ENCODE data around the gene DDX42.
A peak's percentile ranks its signal among the peaks of the same experiment; 100 is the strongest.

Gene DDX42

DNA sequence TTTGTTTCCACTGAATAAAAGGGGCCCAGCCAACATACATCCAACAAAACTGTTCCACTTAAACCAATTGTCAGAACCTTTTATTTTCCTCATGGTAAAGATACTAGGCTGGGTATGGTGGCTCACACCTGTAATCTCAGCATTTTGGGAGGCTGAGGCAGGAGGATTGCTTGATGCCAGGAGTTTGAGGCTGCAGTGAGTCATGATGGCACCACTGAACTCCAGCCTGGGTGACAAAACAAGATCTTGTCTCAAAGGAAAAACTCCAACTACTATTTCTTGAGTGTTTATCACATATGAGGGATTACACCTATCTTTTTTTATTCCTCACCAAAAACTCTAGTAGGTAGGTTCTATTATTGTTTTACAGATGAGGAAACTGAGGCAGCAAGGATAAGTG lies 48.6 kb downstream of the DDX42 start:
- Histone ChIP-seq H3K27ac (no peak overlapping the region), H4K20me1 (ENCODE audit: insufficient read depth) (no peaks in the 10 kb centered on the region), H3K4me3 (IDR thresholded peaks at IDR 0.05; ENCODE audit: insufficient read depth, low read depth, low read length) (no peak overlapping the region), H3K4me2 (no peak overlapping the region), H3K36me3 (ENCODE audit: insufficient read depth) (peaks cover 33% of the 10 kb centered on the region; the same call in 1 of the 2 replicates), H2AFZ (ENCODE audit: low read depth) (no peak overlapping the region), H3K27me3 (ENCODE audit: insufficient read depth, low read depth) (no peaks in the 10 kb centered on the region), H3K9ac (no peak overlapping the region), H3K4me1 (ENCODE audit: low read depth, poor library complexity, severe bottlenecking) (peaks cover 14% of the 10 kb centered on the region), H3K79me2 (ENCODE audit: insufficient read depth, low read depth) (peaks cover 25% of the 10 kb centered on the region)
- TF ChIP-seq, protein P1, sequence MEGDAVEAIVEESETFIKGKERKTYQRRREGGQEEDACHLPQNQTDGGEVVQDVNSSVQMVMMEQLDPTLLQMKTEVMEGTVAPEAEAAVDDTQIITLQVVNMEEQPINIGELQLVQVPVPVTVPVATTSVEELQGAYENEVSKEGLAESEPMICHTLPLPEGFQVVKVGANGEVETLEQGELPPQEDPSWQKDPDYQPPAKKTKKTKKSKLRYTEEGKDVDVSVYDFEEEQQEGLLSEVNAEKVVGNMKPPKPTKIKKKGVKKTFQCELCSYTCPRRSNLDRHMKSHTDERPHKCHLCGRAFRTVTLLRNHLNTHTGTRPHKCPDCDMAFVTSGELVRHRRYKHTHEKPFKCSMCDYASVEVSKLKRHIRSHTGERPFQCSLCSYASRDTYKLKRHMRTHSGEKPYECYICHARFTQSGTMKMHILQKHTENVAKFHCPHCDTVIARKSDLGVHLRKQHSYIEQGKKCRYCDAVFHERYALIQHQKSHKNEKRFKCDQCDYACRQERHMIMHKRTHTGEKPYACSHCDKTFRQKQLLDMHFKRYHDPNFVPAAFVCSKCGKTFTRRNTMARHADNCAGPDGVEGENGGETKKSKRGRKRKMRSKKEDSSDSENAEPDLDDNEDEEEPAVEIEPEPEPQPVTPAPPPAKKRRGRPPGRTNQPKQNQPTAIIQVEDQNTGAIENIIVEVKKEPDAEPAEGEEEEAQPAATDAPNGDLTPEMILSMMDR (conservative IDR thresholded peaks at IDR 0.05; ENCODE audit: low read depth, low read length): no peak

DNA sequence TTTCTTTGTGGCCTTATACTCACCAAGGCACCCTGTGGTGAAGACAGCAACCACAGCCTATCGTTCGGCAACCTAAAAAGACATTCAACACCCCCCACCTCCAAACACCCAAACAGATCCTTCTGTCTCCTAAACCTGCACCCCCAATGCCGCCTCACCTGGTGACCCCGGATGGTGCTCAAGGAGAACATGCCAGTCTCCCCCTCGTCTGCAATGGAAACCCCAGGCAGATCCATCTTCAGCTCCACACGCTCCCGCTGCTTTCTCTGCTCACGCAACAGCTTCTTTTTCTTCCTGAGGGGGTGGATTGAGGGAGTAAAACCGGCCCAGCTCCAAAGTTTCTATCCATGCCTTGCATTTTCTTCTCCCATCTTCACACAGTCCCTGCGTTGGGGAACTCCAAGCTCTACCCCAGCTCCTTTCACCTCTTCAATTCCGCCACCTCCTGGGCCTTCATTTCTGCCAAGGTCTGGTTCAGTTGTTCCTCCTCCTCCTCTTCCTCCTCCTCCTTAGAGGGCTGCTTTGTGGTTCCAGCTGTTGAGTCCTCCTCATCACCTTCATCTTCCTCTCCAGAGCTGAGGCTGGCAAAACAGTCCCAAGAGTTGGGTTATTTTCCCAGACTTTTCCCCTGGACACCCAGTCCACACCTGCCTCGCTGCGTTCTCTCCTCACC lies 49.8 kb downstream of the DDX42 start:
- TF ChIP-seq, protein P1 (conservative IDR thresholded peaks at IDR 0.05; ENCODE audit: low read depth, low read length): no peak
- Histone ChIP-seq H3K79me2 (ENCODE audit: insufficient read depth, low read depth) (peaks cover 37% of the 10 kb centered on the region), H3K4me2 (no peak overlapping the region), H2AFZ (ENCODE audit: low read depth) (no peak overlapping the region), H3K4me3 (IDR thresholded peaks at IDR 0.05; ENCODE audit: insufficient read depth, low read depth, low read length) (no peak overlapping the region), H4K20me1 (ENCODE audit: insufficient read depth) (no peaks in the 10 kb centered on the region), H3K36me3 (ENCODE audit: insufficient read depth) (peaks cover 25% of the 10 kb centered on the region; the same call in 1 of the 2 replicates), H3K27ac (no peak overlapping the region), H3K9ac (no peak overlapping the region), H3K4me1 (ENCODE audit: low read depth, poor library complexity, severe bottlenecking) (peaks cover 20% of the 10 kb centered on the region), H3K27me3 (ENCODE audit: insufficient read depth, low read depth) (no peaks in the 10 kb centered on the region)

DNA sequence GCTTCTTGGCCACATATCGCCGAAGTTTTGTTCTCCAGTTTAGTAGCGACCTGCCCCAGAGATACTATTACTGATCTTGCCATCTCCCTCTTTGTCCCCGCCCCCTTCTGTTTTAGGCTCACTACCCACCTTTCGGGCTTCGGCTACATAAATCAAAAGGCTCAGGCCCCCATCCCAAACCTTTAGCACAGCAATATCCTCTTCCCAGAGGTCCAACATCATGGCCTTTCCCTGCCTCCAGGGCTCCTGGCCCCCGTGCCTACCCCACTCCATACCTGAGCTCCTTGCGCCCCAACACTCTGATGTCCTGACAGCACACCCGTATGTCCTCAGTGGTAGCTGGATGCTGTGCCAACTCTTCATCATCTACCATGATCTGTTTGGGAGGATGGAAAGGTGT lies 50.4 kb downstream of the DDX42 start:
- TF ChIP-seq, protein P1 (conservative IDR thresholded peaks at IDR 0.05; ENCODE audit: low read depth, low read length): no peak
- Histone ChIP-seq H3K4me2 (no peak overlapping the region), H2AFZ (ENCODE audit: low read depth) (no peak overlapping the region), H3K27me3 (ENCODE audit: insufficient read depth, low read depth) (no peaks in the 10 kb centered on the region), H4K20me1 (ENCODE audit: insufficient read depth) (no peaks in the 10 kb centered on the region), H3K9ac (no peak overlapping the region), H3K4me3 (IDR thresholded peaks at IDR 0.05; ENCODE audit: insufficient read depth, low read depth, low read length) (no peak overlapping the region), H3K79me2 (ENCODE audit: insufficient read depth, low read depth) (peaks cover 43% of the 10 kb centered on the region), H3K36me3 (ENCODE audit: insufficient read depth) (peaks cover 28% of the 10 kb centered on the region; the same call in 1 of the 2 replicates), H3K4me1 (ENCODE audit: low read depth, poor library complexity, severe bottlenecking) (peaks cover 26% of the 10 kb centered on the region), H3K27ac (no peak overlapping the region)

DNA sequence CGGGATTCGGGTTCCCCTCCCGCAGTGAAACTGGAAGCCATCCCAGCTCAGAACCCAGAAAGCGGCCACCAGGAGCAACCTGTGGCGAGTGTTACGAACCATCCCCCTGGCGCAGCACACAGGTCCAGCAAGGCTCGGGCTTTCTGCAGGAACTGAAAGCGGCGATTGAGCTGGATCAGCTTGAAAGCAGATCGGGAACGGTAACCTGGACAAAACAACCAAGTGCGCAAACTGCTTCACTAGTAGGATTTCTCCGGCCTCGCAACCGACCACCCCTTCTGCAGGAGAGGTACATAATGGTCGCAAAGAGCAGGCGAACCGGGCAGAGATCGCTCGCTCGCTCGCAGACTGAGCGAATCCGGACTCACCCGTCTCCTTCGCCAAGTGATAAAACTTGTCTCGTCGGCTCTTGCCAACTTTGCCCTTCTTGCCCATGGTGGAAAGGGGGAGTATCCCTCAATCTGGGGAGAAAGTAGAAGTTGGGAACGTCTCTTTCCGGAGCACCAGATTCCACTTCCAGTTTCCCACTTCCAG lies 52.6 kb downstream of the DDX42 start:
- H3K9ac ChIP-seq: peak overlapping the region; percentile 80
- H3K27ac ChIP-seq: peak overlapping the region; percentile 73; the same call in 1 of the 2 replicates
- peak overlapping the region; percentile 96 for H3K4me2 ChIP-seq
- no peaks in the 10 kb centered on the region for H3K27me3 ChIP-seq (ENCODE audit: insufficient read depth, low read depth)
- no peaks in the 10 kb centered on the region for H4K20me1 ChIP-seq (ENCODE audit: insufficient read depth)
- peaks cover 36% of the 10 kb centered on the region; the same call in 1 of the 2 replicates for H3K36me3 ChIP-seq (ENCODE audit: insufficient read depth)
- TF ChIP-seq, protein P1 (conservative IDR thresholded peaks at IDR 0.05; ENCODE audit: low read depth, low read length): no peak
- H3K4me3 ChIP-seq (IDR thresholded peaks at IDR 0.05; ENCODE audit: insufficient read depth, low read depth, low read length): no peak overlapping the region
- peak overlapping the region; percentile 90 for H2AFZ ChIP-seq (ENCODE audit: low read depth)
- H3K4me1 ChIP-seq (ENCODE audit: low read depth, poor library complexity, severe bottlenecking): peaks cover 30% of the 10 kb centered on the region
- peaks cover 54% of the 10 kb centered on the region for H3K79me2 ChIP-seq (ENCODE audit: insufficient read depth, low read depth)
